IMR-90 (cell line): ENCODE data around the gene ELMO1. TPM values are rescaled to one million over a fixed set of nuclear protein-coding genes. Genes with fewer than 3 reads are reported as not detected.

Experiments
- ATAC-seq: fragments of 200-7000 bp; cut with Tn5 transposase; 2 replicates; pipeline ENCODE4 v1.9.1; 2020; ENCODE audit warnings: low read depth, mild to moderate bottlenecking, moderate library complexity
- BruUV-seq: library from RNA; stranded (reverse); fragments of 400-500 nt; replicated peaks from 2 replicates; lab custom pipeline; 2021; lab: Mats Ljungman, UMichigan
- CTCF ChIA-PET: fragments of 300-600 bp; formaldehyde crosslinking; extraction: SDS; loops from one replicate; lab custom pipeline; 2021; ENCODE audit warnings: antibody characterized with exemption; lab: Yijun Ruan, JAX
- POLR2A ChIA-PET: fragments of 300-600 bp; sonication (Branson Sonifier 250); formaldehyde crosslinking; loops from one replicate; lab custom pipeline; 2022; ENCODE audit warnings: antibody characterized with exemption; ENCODE audit not compliant: unreplicated experiment; lab: Charles Lee
- DNase-seq: peaks from one replicate; pipeline ENCODE4 v3.0.0; 2013
- H2AFZ ChIP-seq: replicated peaks from 2 replicates; pipeline ENCODE3; 2013; ENCODE audit warnings: low read length, mild to moderate bottlenecking; ENCODE audit not compliant: poor library complexity
- H2AK5ac ChIP-seq: 2 replicates; pipeline ENCODE4 v1.6.1; 2013; ENCODE audit warnings: low read depth, low read length, inconsistent platforms
- H2AK9ac ChIP-seq: replicated peaks from 2 replicates; pipeline ENCODE3; 2013; ENCODE audit warnings: mild to moderate bottlenecking, low read depth, low read length, moderate library complexity; ENCODE audit not compliant: poor library complexity
- H2BK120ac ChIP-seq: 2 replicates; pipeline ENCODE4 v1.6.1; 2013; ENCODE audit warnings: low read depth, low read length, inconsistent platforms
- H2BK15ac ChIP-seq: 3 replicates; pipeline ENCODE4 v1.6.1; 2013; ENCODE audit warnings: low read depth, low read length, inconsistent platforms
- H2BK20ac ChIP-seq: 2 replicates; pipeline ENCODE4 v1.6.1; 2013; ENCODE audit warnings: low read depth, mild to moderate bottlenecking, inconsistent platforms, low read length, moderate library complexity
- H2BK5ac ChIP-seq: 2 replicates; pipeline ENCODE4 v1.6.1; 2013; ENCODE audit warnings: mild to moderate bottlenecking, low read depth, low read length, inconsistent platforms; ENCODE audit not compliant: poor library complexity, severe bottlenecking
- H3K14ac ChIP-seq: replicated peaks from 2 replicates; pipeline ENCODE4 v1.6.1; 2013; ENCODE audit warnings: low read depth, low read length, inconsistent platforms
- H3K18ac ChIP-seq: 2 replicates; pipeline ENCODE4 v1.6.1; 2013; ENCODE audit warnings: low read depth, low read length, control low read depth
- H3K23ac ChIP-seq: 2 replicates; pipeline ENCODE4 v1.6.1; 2013; ENCODE audit warnings: low read depth, low read length, inconsistent platforms
- H3K27ac ChIP-seq: 2 replicates; pipeline ENCODE4 v1.5.1; 2013; ENCODE audit warnings: mild to moderate bottlenecking, control low read depth, low read length; ENCODE audit not compliant: insufficient read depth
- H3K27me3 ChIP-seq: 2 replicates; pipeline ENCODE4 v1.6.1; 2013; ENCODE audit warnings: low read length; ENCODE audit not compliant: control insufficient read depth, insufficient read depth
- H3K36me3 ChIP-seq: 2 replicates; pipeline ENCODE4 v1.6.1; 2013; ENCODE audit warnings: low read length, mixed read lengths; ENCODE audit not compliant: control insufficient read depth, insufficient read depth
- H3K4ac ChIP-seq: 2 replicates; pipeline ENCODE4 v1.6.1; 2013; ENCODE audit warnings: low read depth, low read length, inconsistent platforms
- H3K4me1 ChIP-seq: 2 replicates; pipeline ENCODE4 v1.6.1; 2013; ENCODE audit warnings: low read length, mixed read lengths; ENCODE audit not compliant: control insufficient read depth, insufficient read depth
- H3K4me2 ChIP-seq: 2 replicates; pipeline ENCODE4 v1.6.1; 2013; ENCODE audit warnings: low read depth, mild to moderate bottlenecking, control low read depth, low read length, moderate library complexity
- H3K4me3 ChIP-seq: 2 replicates; pipeline ENCODE4 v1.5.1; 2013; ENCODE audit warnings: low read depth, mild to moderate bottlenecking, control low read depth, low read length, moderate library complexity; ENCODE audit not compliant: insufficient read depth
- H3K56ac ChIP-seq: 2 replicates; pipeline ENCODE4 v1.6.1; 2013; ENCODE audit warnings: low read length, inconsistent platforms; ENCODE audit not compliant: insufficient read depth; ENCODE audit errors: extremely low read depth
- H3K79me1 ChIP-seq, 2 experiments: 2 replicates each; pipeline ENCODE4 v1.6.1; 2013; ENCODE audit warnings: low read length in 2 of 2, inconsistent platforms in 1 of 2, low read depth in 1 of 2
- H3K9ac ChIP-seq: 2 replicates; pipeline ENCODE4 v1.6.1; 2013; ENCODE audit warnings: low read depth, low read length, control low read depth
- H3K9me1 ChIP-seq: 2 replicates; pipeline ENCODE4 v1.6.1; 2013; ENCODE audit warnings: low read length, inconsistent platforms; ENCODE audit not compliant: insufficient read depth
- H3K9me3 ChIP-seq: 2 replicates; pipeline ENCODE4 v1.6.1; 2013; ENCODE audit warnings: low read length; ENCODE audit not compliant: control insufficient read depth, insufficient read depth
- H4K20me1 ChIP-seq: 2 replicates; pipeline ENCODE4 v1.6.1; 2013; ENCODE audit warnings: low read length, inconsistent platforms; ENCODE audit not compliant: insufficient read depth
- H4K5ac ChIP-seq: 2 replicates; pipeline ENCODE4 v1.6.1; 2013; ENCODE audit warnings: mild to moderate bottlenecking, low read depth, low read length, control low read depth
- H4K8ac ChIP-seq, 2 experiments: 2 replicates each; pipeline ENCODE4 v1.6.1; 2013; ENCODE audit warnings: low read depth in 2 of 2, low read length in 2 of 2, control low read depth in 1 of 2, inconsistent platforms in 1 of 2
- H4K91ac ChIP-seq: 2 replicates; pipeline ENCODE4 v1.6.1; 2013; ENCODE audit warnings: low read depth, low read length, inconsistent platforms; ENCODE audit not compliant: insufficient read depth
- CTCF ChIP-seq: conservative IDR thresholded peaks from 2 replicates; pipeline ENCODE4 v1.5.1; 2012; ENCODE audit warnings: mild to moderate bottlenecking, low read depth, low read length, improper control_type of control experiment
- ELK1 ChIP-seq: fragments of 150-350 bp; IDR thresholded peaks from 2 replicates; pipeline ENCODE4 v1.6.1; 2016; ENCODE audit warnings: low read depth, mild to moderate bottlenecking, low read length, moderate library complexity, borderline replicate concordance
- MAFK ChIP-seq: IDR thresholded peaks from 2 replicates; pipeline ENCODE4 v1.6.1; 2012; ENCODE audit warnings: low read depth, low read length, improper control_type of control experiment
- NFE2L2 ChIP-seq: fragments of 150-350 bp; IDR thresholded peaks from 2 replicates; pipeline ENCODE4 v1.6.1; 2016; ENCODE audit warnings: low read depth, mild to moderate bottlenecking, low read length
- POLR2A ChIP-seq: IDR thresholded peaks from 2 replicates; pipeline ENCODE4 v1.6.1; 2012; ENCODE audit warnings: mild to moderate bottlenecking, low read depth, low read length
- RAD21 ChIP-seq: IDR thresholded peaks from 2 replicates; pipeline ENCODE4 v1.6.1; 2012; ENCODE audit warnings: low read length, improper control_type of control experiment
- RFX5 ChIP-seq: IDR thresholded peaks from 2 replicates; pipeline ENCODE4 v1.8.0; 2012; ENCODE audit warnings: low read depth, mild to moderate bottlenecking, low read length, moderate library complexity
- SMC3 ChIP-seq: fragments of 150-350 bp; IDR thresholded peaks from 2 replicates; pipeline ENCODE4 v1.6.1; 2016; ENCODE audit warnings: low read depth, mild to moderate bottlenecking, antibody characterized with exemption, low read length, moderate library complexity
- USF2 ChIP-seq: fragments of 150-350 bp; IDR thresholded peaks from 2 replicates; pipeline ENCODE4 v1.6.1; 2017; ENCODE audit warnings: mild to moderate bottlenecking, antibody characterized with exemption, low read length, low read depth
- WGBS, 2 experiments: methylation state at CpG; one replicate each; pipeline versions ENCODE4 v1.1.5 to v1.1.7; 2013; ENCODE audit warnings: missing lambda C conversion rate in 2 of 2; ENCODE audit not compliant: insufficient read length in 1 of 2; ENCODE audit errors: extremely low coverage in 2 of 2; 5-methylcytosine and 5-hydroxymethylcytosine counted together
- dilution Hi-C: fragments of 300-500 bp; cut with HindIII; formaldehyde crosslinking; loops from one replicate; pipeline ENCODE4 v1.14.3; 2018; ENCODE audit warnings: low sequenced_read_pairs; ENCODE audit not compliant: unreplicated experiment
- in situ Hi-C: fragments of 300-500 bp; cut with MboI; formaldehyde crosslinking; loops from 3 replicates; pipeline ENCODE4 v1.14.3; 2019; ENCODE audit warnings: low sequenced_read_pairs, inconsistent platforms, mixed read lengths
- intact Hi-C: fragments of 100-400 bp; cut with micrococcal nuclease; formaldehyde crosslinking; loops from 2 replicates; pipeline ENCODE4 v1.10.0; 2022
- polyA plus RNA-seq, 3 experiments: library from polyadenylated mRNA; depleted of rRNA; stranded (reverse); fragments of >200 nt; gene quantifications; 2 replicates each; pipeline ENCODE4 v1.2.3, GENCODE V29; 2012; ENCODE audit warnings: low replicate concordance in 1 of 3
- total RNA-seq: library from RNA; depleted of rRNA; stranded (reverse); fragments of >200 nt; gene quantifications from 2 replicates; pipeline ENCODE4 v1.2.3, GENCODE V29; 2012

ELMO1 gene
- total and polyA plus RNA-seq, 2 of the 4 experiments (the other 2 are of a cell fraction): 0.03 TPM; not detected in 1

- no peak for ATAC-seq
- H3K36me3 ChIP-seq: no peaks in the 10 kb centered on the region
- TF ChIP-seq SMC3 (no peak), RFX5 (no peak), NFE2L2 (no peak), MAFK (no peak), CTCF (no peak), USF2 (no peak), POLR2A (no peak), ELK1 (no peak), RAD21 (no peak)
- H3K9me3 ChIP-seq: no peaks in the 10 kb centered on the region
- no peak overlapping the region for H4K8ac ChIP-seq
- intact Hi-C loops (no loop called here), in situ Hi-C loops (no loop called here), dilution Hi-C loops (no loop called here)
- no peaks in the 10 kb centered on the region for H4K20me1 ChIP-seq
- no peak overlapping the region for H2BK5ac ChIP-seq
- WGBS, 2 experiments: 67% methylated on average over 3 of the region's 7 CpGs; no CpG with 5 or more reads in 1 of the 2 experiments
- H3K23ac ChIP-seq: no peak overlapping the region
- H2AK9ac ChIP-seq: no peak overlapping the region
- H3K4me2 ChIP-seq: no peak overlapping the region
- no peak overlapping the region for H2AK5ac ChIP-seq
- H3K4me1 ChIP-seq: no peaks in the 10 kb centered on the region
- POLR2A ChIA-PET: no interaction called here
- H3K56ac ChIP-seq: no peak overlapping the region
- H3K79me1 ChIP-seq: no peaks in the 10 kb centered on the region
- no peak overlapping the region for H3K27ac ChIP-seq
- BruUV-seq: no TSS peak
- H4K5ac ChIP-seq: no peak overlapping the region
- CTCF ChIA-PET: interaction anchor here (0.8 kb wide), 1 partner anchor 57 kb away, joined by 3 read pairs; no protein-coding TSS in a partner anchor
- H2BK120ac ChIP-seq: no peak overlapping the region
- H3K4ac ChIP-seq: no peak overlapping the region
- no peaks in the 10 kb centered on the region for H3K27me3 ChIP-seq
- no peak overlapping the region for H3K14ac ChIP-seq
- H3K9me1 ChIP-seq: no peaks in the 10 kb centered on the region
- H2BK20ac ChIP-seq: no peak overlapping the region
- H3K18ac ChIP-seq: no peak overlapping the region
- H3K4me3 ChIP-seq: no peak overlapping the region
- no peak overlapping the region for H4K91ac ChIP-seq
- DNase-seq: no peak
- no peak overlapping the region for H2BK15ac ChIP-seq
- no peak overlapping the region for H2AFZ ChIP-seq
- H3K9ac ChIP-seq: no peak overlapping the region
Measured at GRCh38 chr7:37151741-37152413, 296.8 kb downstream of the ELMO1 start.
